Stimulated activated naive CD8-positive, alpha-beta T cell treated with anti-CD3 and anti-CD28 coated beads, Interleukin-15, Interleukin-2, amounts not matched to agents 100 U/mL and 50 U/mL, for 24 hours (primary cell): ENCODE data around the gene AAMDC.
"Not testable (repeated sequence)": the region's sequence is repeated elsewhere in the genome, so short reads cannot be mapped to it uniquely, and the experiment has no call there.

Source experiments
- ATAC-seq: fragments of 150-1000 bp; cut with Tn5 transposase; one replicate; pipeline ENCODE4 v1.10.0; 2021
- DNase-seq: peaks from one replicate; pipeline ENCODE4 v3.0.0; 2021

The AAMDC gene

DNA sequence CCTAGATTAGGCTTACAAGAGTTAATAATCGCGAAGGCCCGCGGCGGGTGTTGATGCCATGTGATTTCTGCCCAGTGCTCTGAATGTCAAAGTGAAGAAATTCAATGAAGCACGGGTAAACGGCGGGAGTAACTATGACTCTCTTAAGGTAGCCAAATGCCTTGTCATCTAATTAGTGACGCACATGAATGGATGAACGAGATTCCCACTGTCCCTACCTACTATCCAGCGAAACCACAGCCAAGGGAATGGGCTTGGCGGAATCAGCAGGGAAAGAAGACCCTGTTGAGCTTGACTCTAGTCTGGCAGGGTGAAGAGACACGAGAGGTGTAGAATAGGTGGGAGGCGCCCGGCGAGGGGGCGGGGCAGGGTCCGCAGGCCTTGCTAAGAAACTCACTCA lies 65.5 kb downstream of the AAMDC start:
- no peak for ATAC-seq
- no peak for DNase-seq

DNA sequence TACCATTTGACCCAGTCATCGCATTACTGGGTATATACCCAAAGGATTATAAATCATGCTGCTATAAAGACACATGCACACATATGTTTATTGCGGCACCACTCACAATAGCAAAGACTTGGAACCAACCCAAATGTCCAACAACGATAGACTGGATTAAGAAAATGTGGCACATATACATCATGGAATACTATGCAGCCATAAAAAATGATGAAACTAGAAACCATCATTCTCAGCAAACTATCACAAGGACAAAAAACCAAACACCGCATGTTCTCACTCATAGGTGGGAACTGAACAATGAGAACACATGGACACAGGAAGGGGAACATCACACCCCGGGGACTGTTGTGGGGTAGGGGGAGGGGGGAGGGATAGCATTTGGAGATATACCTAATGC lies 68.1 kb downstream of the AAMDC start:
- not testable (repeated sequence) for DNase-seq, ATAC-seq

DNA sequence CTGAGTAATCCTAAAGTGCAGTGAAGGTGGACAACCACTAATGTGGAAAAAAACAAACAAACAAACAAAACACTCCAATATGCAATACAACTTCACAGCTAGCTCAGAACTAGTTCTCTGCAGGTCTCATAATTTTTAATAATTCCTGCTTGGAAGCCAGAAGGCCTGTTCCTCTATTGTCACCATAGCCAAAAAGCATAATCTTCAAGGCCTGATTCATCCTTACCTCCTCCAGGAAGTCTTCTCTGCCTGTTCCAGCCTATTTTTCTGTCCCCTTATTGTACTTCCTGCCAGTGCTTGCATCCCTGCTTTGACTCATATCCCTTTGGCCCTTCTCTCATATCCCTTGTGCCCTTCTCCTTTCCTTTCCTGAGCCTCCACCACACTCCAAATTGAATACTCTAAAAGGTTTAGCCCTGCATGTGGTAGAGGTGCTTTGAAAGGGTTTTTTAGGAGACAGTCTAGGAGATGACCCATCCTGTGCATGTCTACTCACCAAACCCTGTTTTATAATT lies 69.2 kb downstream of the AAMDC start:
- DNase-seq, ATAC-seq: not testable (repeated sequence)

DNA sequence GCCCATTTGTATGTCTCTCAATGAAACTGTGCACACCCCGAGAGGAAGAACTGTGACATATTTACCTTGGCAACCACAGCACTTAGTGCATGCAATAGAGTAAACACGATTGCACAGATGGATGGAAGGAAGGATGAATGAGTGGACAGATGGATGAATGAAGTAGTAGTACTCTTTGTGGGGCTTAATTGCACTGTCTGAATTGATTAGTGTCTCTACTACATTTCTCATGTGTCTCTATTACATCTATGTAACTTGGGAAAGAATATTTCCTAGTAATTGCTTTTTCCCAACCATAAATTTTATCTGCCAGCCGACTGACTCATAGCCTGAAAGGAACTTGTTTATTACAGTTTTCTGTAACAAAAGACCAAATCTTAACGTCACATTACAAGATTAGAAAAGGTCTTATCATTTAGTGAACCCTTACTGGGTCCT lies 69.7 kb downstream of the AAMDC start:
- ATAC-seq, DNase-seq: not testable (repeated sequence)

DNA sequence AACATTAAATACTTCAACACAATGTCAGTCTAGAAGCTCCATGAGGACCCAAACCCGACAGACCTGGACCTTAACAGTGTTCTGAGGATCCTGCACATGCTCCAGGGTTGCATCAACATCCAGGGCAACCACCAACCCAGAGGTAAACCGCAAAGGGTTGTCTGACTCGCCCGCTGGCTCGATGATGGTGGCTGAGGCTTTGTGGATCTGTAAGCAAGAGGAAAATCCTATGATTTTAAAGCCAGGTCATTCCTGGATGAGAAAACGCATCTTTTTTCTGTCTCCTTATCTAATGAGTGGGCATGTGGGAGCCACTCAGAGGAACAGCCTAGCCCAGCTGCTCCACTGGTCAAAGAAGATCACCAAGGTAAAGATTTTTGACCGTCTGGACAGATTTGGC lies 70.3 kb downstream of the AAMDC start:
- DNase-seq, ATAC-seq: not testable (repeated sequence)

DNA sequence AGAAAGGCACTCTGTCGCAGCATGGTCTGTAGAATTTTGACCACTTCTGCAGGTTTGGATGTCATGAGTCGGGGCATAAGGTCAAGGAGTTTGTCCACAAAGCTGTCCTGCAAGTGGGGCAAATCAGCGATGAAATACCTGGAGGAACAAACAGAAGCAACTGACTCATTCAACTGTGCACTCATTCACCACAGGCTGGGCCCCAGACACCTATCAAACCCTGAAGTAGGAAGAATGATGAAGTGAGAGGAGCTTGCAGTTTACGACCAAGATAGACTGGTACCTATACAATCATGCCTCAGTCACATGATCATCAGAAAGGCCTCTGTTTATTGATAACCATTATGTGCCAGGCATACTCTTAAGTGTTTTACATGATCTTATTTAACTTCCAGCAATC lies 70.8 kb downstream of the AAMDC start:
- DNase-seq, ATAC-seq: not testable (repeated sequence)

DNA sequence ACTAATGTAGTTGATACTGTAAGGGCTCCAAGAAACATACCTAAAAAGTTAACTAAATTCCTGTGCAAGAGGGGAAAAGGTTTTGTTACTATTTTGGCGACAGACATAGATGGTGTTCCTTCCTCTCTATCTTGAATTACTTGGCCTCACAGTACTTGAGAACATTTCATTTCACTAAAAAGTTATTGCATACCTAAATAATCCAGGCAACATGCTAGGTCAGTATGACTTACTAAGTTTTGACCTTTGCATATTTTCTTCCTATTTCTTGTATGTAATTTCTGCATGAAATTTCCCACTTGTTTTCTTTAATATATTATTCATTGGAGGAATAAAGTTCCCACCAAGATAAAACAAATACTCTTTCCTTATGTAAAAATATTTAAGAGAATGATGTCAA lies 74.0 kb downstream of the AAMDC start:
- not testable (repeated sequence) for DNase-seq, ATAC-seq

DNA sequence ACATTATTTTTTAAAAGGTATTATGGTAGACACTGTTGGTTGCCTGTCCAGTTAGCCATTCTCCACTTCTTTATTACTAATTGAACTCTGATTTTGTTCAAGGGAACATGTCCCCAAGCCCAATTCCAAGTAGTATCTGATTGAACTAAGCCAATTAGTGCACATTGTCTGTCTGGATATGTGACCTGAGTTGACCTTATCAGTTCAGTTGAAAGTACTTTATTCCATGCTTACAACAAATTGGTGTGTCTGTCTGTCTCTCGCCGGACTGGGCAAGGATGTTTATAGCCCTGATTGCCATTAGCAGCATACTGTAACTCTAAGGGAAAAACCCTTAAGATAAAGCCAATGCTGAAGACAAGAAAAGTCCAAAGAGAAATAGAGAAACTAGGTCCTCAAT lies 87.9 kb downstream of the AAMDC start:
- DNase-seq (no peak), ATAC-seq (no peak)

DNA sequence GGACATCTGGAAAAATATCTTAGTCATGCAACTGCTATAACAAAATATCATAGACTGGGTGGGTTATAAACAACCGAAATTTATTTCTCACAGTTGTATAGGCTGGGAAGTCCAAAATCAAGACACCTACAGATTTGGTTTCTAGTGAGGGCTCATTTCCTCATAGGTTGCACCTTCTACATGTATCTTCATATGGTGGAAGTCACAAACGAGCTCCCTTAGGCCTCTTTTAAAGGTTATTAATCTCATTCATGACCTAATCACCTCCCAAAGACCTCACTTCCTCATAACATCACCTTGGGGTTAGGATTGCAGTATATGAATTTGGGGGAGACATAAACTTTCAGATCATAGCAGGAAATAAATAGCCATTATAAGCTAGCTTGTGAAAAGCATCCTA lies 88.3 kb downstream of the AAMDC start:
- DNase-seq (no peak), ATAC-seq (no peak)

DNA sequence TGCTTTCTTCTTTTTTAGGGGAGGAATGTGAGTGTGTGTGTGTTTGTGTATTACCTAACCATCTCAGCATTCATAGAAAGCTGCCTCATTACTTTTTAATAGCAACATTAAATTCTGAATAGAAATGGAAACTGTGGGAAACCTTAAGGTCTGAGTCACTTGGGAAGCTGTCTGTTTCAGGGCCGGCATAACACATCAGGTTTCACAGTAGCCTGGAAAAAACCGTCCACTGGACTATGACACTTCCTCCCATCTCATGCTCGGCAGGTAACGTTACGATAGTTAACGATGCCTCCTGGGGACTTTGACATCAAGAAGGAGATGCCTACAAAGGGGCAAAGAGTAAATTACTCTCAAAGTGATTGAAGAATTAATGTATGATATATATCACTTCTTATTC lies 89.9 kb downstream of the AAMDC start:
- not testable (repeated sequence) for DNase-seq, ATAC-seq

DNA sequence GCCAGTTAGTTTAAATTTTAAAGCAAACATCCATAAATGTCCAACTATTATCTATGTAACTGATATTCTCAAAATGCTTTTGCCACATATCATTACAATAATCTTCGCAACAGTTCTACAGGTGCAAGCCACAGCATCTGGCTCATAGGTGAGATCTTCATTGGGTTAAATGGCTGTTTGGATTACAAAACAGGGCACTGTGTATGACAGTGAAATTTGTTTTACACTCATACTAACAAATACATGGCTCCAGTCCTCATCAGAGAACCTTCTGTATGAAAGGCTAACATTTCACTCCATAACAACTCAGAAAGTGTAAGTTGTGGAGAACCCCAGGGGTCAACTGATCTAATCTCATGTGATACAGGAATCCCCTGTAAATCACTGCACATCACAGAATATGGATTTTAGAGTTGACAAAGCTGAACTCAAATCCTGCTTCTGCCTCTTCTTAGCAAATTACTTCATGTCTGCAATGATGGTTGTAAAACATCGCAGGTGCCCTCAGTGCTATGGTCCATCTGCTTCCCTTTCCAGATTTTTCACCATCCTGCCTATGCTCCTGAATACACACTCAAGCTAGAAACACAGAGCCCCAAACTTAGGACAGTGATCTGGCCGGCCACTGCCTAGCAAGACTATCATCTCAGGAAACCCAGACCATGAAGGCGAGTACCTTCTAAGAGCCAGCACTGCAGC lies 92.8 kb downstream of the AAMDC start:
- not testable (repeated sequence) for DNase-seq, ATAC-seq

DNA sequence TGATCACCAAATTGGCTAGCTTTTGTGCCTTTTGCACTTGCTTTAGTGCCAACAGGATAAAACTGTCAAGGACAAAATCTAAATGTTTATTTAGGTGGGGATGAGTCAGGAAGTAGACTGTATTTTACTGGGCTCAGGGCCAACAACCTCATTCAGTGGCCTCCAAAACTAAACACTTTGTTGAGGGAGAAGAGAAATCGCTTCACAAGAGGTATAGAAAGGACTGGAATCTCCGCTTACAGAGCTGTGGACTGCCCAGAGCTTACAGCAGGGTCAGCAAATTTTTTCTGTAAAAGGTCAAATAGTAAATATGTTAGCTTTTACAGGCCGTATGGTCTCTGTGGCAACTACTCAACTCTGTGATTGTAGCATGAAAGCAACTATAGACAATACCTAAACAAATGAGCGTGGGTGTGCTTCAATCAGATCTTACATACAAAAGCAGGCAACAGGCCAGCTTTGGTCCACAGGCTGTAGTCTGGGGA lies 93.4 kb downstream of the AAMDC start:
- ATAC-seq, DNase-seq: not testable (repeated sequence)

DNA sequence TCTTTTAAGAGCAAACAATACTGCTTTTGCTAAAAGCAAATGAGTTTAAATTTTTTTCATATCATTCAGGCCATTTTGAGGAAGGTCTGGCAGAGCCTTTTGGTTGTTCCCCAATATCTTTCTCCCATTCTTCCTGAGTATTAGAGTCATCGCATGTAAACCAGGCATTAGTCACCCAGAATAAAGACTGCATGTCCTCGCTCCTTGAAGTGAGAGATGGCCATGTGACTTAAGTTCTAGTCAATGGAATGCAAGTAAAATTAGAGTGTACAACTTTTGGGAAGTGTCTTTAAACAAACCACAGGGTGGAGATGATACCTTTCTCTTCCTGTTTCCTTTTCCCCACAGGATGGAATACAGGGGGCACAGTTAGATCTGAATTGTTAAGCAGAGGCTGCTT lies 96.8 kb downstream of the AAMDC start:
- not testable (repeated sequence) for ATAC-seq, DNase-seq
